GM21576 (cell line): ENCODE measurements around the gene S100A10.

ENCODE experiments used
- ATAC-seq: cut with Tn5 transposase; IDR thresholded peaks from one replicate; pipeline ENCODE4 v1.9.1; 2021; ENCODE audit warnings: mild to moderate bottlenecking, moderate library complexity; ENCODE audit not compliant: unreplicated experiment

Gene S100A10

DNA sequence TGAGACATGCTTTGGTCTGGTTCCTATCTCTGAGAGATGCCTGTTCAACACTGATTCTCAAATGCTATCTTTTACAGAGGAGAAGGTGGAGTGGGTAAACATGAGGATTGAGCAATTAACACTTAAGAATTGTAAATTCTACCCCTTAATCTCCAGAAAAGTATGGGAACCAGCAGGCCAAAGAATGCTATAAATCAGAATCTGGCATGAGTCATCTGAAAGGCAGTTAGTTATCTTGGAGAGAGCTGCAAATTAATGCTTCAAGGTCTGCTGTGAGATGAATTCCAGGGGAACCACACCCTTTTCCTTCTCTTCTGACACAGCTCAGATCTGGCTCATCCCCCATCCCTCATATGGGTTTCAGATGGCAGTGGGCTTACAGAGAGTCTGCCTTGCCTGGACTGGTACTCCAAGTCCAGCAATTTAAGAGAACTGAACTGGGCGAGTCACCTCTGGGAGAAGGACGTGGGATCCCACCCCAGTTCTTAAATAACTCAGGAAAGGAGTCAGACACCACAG is 5.2 kb downstream of the S100A10 start:
- no peak for ATAC-seq

DNA sequence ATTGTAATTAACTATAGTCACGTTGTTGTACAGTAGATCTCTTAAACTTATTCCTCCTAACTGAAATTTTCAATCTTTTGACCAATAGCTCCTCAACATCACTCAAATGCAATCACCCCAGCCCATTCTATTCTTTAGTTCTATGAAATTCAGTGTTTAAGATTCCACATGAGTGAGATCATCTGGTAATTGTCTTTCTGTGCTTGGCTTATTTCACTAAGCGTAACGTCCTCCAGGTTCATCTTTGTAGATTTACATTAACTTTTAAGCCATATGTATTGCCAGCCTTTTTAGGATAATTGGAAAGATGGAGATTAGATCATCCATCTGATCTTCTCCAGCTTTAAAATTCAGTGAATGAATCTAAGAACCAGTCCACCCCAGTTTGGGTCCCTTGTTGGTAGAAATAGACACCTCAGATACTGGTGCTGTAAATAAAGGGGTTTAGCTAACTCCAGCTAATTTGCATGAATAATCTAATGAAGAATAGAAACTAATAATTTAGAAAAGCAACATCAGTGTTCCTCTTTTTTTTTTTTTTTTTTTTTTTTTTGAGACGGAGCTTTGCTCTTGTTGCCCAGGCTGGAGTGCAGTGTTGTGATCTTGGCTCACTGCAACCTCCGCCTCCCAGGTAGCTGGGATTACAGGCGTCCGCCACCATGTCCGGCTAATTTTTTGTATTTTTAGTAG is 7.0 kb downstream of the S100A10 start:
- ATAC-seq, result no peak

DNA sequence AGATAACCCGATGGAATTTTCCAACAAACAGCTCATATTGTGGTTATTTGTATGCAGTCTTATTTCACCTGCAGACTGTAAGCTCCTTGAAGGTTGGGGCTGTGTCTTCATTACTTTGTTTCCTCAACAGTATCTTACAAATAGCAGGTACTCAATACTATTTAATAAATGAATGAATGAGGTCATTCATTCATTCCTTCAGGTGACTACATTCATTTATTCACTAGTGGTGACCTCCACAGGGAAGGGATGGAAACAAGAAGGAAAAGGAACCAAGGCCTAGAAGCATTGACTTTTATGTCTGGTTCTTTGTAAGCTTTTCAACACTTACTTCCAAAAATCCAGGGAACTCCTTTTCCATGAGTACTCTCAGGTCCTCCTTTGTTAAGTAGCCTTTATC is 7.9 kb downstream of the S100A10 start:
- no peak for ATAC-seq

DNA sequence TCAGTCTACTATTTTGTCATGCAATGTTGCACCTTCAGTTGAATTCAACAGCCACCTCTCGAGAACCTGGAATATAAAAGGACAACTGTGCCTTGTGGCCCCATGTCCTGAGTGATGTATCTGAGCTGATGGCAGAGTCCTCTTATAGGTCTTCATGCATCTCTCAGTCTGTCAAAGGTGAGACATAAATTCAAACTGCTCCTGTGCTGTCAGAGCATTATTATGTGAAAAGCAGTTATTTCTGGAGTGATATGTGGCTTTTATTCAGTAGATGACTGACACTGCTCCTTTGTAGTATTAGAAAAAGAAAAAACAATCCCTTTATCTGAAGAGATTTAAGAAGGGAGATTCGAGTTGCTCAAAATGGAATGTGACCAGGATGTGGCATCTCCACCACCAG is 8.4 kb downstream of the S100A10 start:
- ATAC-seq, result no peak

DNA sequence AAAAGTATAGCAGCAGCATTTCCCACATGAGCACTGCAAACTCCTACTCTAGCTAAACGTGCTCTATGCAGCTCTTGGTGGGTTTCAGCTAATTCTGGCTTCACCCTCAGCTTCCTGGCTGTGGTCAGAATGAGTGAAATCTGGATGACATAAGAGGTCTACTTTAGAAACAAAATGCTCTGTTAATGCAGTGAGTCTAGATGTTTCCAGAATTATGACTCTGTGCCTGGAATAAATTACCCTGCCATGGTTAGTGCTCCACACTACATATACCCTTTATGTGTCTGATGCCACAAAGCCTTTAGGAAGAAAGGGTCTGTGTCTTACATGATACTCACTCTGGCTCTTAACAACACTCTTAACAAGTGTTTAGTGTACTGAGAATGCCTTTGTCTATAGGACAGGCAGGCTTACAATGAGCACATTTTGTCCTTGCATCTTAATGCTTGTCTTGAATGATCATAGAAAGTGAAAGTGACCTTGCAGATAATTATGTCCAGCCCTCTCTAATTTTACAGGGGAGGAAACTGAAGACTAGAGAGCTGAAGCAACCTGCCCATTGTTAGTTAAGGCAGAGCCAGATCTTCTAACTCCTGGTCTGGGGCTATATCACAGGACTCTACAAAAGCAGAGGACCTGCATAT is 9.2 kb downstream of the S100A10 start:
- ATAC-seq, result peak; percentile 73

DNA sequence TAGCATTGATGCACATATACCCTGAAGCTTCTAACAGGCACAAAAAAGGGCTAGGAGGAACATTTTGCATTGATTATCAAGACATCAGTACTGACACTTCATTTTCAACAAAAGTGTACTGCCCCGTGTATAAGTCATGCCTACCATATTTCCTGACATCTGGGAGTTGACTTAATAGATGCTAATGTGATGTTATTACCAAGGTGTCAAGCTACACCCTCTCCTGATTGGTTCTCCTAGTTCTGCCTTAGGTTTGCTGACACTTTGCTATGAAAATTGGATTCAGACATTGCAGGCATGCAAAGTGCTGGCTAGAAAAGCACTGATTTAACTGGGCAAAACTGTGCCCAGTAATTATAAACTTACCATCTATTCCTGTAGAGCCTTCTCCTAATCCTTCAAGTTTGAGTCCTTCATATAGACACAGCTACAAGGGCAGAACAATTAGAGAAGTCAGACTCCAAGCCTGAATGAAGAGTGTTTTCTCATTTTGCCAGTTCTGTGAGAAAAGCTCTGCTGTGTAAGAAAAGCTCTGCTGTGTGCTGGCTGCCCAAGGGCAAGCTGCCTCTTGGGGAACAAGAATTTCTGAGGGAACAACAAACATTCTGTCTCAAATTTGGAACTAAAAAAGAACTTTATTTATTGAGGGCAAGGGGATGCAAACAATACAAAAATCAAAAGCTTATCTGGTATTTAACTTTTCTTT is 11.2 kb downstream of the S100A10 start:
- ATAC-seq, result no peak

DNA sequence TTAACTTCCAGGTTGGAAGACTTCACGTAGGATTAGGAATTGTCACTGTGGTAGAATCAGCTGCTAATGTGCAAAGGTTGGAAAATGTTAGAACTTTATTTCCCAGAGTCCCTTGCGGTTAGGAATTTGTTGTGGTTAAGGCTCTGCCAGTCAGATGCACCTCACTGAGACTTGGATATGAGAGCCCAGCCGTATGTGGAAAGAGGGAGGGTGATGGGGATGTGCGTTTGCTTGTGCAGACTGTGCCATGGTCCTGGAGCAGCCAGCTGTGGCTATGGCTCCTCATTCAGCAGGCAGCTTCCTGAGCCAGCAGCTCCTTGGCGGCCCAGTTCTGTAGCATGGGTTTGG is 12.5 kb downstream of the S100A10 start:
- no peak for ATAC-seq

DNA sequence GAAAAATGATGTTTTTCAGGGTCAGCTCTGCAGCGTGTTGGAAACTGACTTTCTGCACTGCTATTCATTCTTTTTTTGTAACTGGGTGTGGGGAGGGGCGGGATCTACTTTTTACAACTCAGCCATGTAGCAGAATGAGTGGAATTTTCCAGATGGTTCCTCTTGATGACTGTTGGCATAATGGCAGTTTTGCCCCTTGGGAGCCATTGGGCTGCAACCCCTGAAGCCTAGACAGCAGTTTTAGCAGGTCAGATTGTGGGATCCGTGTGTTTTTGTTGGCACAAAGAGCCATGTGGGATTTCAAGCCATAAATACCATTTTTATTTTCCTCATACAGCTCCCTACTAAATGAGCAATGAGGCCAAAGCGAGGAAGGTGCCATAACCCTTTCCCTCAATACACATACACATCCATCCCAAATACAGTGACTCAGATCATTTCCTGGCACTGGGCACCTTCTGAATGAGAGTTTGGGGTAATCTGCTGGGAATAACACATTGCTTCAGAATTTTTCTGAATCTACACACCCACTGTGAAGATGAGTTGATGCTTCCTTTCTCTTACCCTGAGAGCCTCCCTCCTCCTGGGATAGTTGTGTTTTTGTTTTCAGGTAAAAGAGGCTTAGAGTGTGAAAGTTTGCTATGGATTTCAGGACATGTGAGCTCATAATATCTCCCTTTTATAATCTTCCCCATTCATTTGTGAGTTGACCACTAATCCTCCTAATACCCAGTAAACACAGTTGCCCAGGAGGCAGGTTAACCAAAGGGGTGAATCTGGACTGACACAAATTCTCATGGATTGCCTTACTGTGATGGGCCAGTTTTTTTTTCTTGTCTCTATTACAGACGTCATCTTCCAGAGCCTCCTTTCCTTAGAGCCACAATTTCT is 13.1 kb downstream of the S100A10 start:
- ATAC-seq, result no peak

DNA sequence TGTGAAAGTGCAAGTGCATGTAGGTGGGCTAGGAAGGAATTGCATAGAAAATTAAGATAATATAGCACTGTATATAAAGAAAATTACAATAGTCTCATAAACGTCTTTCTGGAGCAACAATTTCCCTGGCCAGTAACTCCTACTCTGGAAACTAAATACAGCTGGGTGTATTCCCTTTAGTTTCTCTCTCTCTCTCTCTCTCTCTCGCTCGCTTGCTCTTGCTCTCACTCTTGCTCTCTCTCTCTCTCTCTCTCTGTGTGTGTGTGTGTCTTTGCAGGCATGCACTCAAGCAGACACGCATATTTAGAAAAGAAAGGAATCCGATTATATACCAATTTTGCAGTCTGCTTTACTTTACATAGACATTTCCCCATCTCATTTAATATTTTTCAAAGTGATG is 14.7 kb downstream of the S100A10 start:
- ATAC-seq, result no peak

DNA sequence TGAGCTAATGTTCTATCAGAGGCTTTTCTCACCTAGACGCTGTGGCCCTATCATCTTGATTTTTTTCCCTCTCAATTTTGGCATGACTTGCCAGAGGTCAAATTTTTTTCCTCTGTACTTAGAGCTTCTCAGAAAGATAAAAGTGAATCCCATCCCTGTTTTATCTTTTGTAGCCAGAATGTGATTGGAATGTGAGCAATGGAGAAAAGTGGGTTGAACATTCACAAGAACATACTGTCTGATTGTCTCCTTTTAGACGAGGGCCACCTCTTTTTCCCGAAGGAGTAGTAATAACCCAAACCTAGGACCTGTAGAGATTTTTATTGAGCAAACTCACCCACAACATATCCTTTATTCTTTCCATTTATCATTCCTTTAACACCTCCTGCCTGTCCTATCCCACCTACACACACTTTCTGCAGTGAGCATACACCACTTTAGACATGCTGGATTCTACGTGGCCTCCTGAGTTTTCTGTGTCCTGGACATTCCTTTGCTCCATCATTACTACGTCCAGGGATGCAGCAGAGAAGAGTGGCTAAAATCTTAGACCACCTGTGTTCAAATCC is 15.9 kb downstream of the S100A10 start:
- no peak for ATAC-seq

DNA sequence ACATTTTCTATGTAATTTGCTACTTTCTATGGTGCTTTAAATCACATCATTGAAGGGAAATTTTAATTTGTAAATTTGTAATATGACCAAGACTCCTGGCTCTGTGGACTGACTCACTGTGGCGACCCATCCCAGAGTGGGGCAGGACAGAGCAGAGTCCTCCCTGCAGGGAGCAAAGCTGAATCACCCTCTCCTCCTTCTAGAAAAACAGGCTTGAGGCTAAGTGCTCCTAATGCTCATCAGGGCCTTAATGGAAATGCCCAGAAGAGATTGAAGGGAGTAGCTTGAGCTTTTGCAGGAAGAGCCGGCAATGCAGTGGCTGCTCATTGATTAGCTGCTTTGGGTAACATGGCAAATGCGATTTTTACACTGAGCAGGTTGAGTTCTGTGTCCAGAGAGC is 16.8 kb downstream of the S100A10 start:
- no peak for ATAC-seq

DNA sequence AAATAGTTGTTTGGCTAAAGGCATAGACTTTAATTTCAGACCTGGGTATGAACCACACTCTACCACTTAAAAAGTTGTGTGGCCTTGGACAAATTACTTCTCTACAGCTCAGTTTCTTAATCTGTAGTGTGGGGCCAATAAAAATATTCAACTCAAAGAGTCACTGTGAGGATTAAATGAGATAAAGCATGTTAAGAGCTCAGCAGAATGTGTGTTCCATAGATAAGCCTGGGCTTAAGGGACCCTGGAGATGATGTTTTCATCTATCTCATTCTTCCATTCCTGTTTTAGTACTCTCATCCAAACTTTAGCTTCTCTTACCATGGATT is 17.7 kb downstream of the S100A10 start:
- ATAC-seq, result no peak

DNA sequence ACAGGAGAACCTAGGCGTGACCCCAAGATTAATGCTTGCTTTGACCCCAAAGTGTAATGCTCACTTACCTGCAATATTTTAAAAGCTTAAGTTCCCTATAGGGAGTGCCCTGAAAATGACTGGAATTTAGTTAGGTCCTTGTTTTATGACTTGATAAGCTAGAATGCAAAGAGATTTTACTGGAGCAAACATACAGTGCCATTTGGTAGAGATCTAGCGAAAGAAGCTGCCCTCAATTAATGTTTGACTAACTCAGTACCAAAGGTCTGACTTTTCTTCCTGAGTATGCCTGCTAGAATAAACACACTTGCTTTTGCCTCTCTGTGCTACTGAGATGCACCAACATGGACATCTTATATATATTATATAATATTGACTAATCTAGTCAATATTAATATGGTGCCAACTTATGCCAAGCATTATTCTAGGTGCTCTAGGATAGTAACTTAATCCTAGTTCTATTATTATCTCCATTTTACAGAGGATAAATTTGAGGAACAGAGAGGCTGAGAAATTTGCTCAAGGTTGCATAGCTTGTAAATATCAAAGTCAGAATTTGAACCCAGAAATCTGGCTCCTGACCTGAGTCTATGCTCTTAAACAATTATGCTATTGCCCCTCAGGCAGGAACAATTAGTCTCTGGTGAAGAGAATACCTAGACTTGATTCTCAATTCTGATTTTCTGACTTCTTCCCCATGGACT is 18.2 kb downstream of the S100A10 start:
- ATAC-seq, result no peak

DNA sequence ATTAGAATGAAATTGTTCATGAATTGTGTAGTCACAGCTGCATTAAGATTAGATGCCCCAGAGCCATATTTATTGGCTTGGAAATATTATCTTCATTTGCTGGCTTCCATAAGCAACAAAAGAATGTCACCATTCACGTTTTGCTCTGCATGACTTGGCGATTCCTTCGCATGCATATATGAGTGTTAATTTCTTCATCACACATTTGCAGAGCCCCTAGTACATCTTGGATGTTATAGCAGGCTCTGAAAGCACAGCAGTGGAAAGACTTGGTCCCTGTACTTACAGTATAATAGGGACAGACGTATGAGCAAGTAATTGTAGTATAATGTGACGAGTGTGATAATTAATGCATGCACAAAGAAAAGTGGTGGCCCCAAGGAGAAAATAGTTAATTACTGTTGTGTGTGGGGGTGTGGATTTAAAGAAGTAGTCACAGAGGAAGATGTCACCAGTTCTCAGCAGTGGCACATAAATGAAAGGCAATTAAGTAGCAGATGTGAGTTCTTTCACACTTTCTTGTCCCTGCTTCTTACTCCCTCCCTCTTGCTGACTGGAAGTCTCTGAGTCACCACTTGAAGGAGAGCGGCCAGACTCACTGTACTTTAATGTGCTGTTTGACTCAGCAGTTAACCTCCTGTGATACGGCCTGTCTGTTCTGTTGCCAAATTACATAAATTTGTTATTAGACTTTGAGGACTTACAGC is 21.0 kb downstream of the S100A10 start:
- ATAC-seq, result no peak

DNA sequence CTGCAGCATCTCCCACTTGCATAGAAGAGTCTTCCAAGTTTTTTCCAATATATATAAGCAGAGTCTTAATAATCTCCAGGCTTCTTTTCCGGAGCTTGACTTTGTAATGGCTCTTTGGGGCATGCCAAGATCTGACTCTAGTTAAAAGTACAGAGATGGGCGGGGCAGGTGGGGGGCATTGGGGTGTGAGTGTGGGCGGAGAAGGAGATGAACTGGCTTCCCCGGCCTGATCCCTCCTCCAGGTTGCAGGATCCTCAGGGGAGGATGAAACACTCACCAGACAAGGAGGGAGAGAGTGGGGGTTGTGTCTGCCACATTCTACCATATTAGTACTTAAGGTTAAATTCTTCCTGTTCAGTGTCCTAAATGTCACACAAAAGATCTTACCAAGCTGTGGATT is 23.0 kb downstream of the S100A10 start:
- ATAC-seq, result no peak

DNA sequence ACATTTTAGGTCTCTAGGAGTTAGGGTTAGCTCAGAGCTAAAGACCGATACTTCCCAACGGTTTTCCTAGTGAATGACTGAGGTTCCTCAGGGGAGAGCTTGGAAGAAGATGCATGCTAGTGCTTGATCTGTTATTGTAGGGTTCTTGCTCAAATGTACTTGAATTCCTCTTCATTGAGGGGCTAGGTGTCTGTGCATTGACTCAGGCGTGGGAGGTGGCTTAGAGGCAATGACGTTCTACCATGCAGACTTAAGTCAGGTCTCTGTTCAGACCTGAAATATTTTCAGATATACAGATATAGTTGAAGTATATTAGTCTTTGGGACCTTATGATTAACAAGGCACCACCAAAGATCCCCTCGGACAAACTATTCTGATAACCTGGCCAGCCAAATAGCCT is 23.5 kb downstream of the S100A10 start:
- no peak for ATAC-seq

DNA sequence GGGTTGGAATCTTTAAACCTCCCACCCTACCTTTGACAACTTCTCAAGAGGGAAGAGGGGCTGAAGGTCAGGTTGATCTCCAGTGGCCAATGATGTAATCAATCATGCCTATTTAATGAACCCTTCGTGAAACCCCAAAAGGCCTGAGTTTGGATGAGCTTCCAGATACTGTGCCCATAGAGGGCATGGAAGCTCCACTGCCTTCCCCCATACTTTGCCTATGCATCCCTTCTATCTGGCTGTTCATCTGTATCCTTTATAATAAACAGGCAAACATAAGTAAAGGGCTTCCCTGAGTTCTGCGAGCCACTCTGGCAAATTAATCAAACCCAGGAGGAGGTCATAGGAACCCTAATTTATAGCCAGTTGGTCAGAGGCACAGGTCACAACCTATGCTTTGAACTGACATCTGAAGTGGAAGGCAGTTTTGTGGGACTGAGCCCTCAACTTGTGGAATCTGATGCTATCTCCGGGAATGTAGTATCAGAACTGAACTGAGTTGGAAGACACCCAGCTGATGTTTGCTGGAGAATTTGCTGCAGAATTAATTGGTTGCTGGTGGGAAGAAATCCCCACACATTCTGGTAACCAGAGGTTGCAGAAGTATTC is 24.8 kb downstream of the S100A10 start:
- no peak for ATAC-seq

DNA sequence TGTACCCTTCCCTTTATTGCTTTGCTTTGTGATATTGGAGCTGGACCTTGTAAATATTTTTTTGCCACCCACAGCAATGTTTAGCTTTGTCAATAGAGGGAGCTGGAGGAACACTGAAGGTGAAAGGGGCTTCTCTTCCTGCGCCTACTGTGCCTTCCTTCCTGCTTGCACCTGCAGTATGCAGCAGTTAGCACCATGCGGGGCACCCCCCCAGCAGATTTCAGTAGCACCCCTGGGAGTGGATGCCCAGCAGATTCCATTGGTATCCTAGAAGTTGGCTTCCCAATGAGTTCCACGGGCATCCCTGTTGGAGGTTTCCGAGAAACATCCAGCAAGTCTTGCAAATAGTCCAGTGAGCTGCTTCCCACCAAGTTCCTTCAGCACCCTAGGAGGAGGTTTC is 25.6 kb downstream of the S100A10 start:
- ATAC-seq, result no peak

DNA sequence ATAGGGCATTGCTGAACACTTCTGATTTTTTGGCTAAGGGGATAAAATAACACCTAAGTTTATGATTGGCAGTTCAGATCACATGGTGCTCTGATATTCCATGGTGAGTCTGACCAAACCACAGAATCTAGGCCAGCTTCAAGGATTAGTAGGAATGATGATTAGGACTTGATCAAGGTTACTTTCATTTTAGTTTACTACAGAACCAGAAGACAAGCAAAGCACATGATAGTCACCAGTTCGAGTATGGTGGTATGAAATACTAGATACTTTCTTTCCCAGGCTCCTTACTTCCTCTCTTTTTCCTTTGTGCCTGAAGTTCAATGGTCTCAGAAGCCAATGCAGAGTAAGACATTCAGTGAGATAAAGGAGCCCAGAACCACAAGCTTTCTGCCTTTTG is 26.6 kb downstream of the S100A10 start:
- no peak for ATAC-seq
